ENCODE measurements around the gene RPL39.
A peak's percentile ranks its signal among the peaks of the same experiment; 100 is the strongest.
"Not testable (repeated sequence)": the region's sequence is repeated elsewhere in the genome, so short reads cannot be mapped to it uniquely, and the experiment has no call there.

The RPL39 gene

GRCh38 chrX:119791437-119792231 lies at the start of gene RPL39:
TSS of gene RPL39 (minus strand) at chrX:119791630. CDS start at chrX:119791576, 54 bp downstream.
- peak; percentile 77 for DNase-seq (ENCODE audit: low spot score)

GRCh38 chrX:119833905-119834304 lies 42.5 kb upstream of the RPL39 start:
- DNase-seq (ENCODE audit: low spot score), result no peak

DNA sequence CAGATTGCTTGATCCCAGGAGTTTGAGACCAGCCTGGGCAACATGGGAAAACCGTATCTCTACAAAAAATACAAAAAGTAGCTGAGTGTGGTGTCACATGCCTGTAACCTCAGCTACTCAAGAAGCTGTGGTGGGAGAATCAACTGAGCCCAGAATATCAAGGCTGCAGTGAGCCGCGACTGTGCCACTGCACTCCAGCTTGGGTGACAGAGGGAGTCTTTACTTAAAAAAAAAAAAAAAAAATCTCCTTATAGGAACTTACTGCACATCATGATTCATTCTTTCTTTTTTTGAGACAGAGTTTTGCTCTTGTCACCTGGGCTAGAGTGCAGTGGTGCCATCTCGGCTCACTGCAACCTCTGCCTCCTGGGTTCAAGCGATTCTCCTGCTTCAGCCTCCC lies 37.0 kb upstream of the RPL39 start:
- DNase-seq (ENCODE audit: low spot score), result no peak

- no peak for DNase-seq (ENCODE audit: low spot score)
These were observed 35.0 kb upstream of the RPL39 start for GRCh38 chrX:119826399-119826959.

GRCh38 chrX:119824221-119824620 lies 32.8 kb upstream of the RPL39 start:
- DNase-seq (ENCODE audit: low spot score), result not testable (repeated sequence)

GRCh38 chrX:119821703-119822102 lies 30.3 kb upstream of the RPL39 start:
- DNase-seq (ENCODE audit: low spot score), result peak; percentile 59

DNA sequence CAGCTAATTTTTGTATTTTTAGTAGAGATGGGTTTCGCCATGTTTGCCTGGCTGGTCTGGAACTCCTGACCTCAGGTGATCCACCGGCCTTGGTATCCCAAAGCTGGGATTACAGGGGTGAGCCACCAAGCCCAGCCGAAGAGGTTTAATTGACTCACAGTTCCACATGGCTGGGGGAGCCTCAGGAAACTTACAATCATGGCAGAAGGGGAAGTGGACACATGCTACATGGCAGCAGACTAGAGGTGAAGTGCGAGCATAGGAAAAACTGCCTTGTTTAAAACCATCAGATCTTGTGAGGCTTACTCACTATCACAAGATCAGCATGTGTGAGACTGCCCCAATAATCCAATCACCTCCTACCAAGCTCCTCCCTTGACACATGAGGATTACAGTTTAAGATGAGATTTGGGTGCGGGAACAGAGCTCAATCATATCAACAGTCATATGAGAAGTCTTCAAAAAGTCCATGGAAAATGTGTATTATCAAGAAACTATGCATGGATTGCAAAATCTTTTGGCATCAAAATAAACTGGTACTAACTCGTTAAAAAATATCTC lies 25.8 kb upstream of the RPL39 start:
- DNase-seq (ENCODE audit: low spot score), result no peak

DNA sequence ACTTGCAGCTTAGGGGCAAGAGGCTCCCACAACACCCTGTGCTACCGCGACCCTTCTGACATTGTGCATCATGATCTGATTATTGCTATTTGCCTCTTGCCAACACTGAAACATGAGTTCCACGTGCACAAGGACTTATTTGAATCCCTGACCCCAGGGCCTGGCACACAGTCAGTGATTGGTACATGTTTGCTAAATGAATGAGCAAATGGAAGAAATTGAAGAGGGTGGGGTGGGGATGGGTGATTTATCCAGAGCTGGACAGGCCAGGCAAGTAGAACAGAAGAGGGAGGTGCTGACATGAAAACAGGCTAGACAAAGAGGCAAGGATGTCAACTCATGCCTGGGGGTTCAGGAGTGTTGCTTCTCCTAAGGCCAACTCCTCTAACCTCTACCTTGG lies 24.9 kb upstream of the RPL39 start:
- DNase-seq (ENCODE audit: low spot score), result no peak

- no peak for DNase-seq (ENCODE audit: low spot score)
These were observed 17.8 kb upstream of the RPL39 start for GRCh38 chrX:119809185-119809666.

DNA sequence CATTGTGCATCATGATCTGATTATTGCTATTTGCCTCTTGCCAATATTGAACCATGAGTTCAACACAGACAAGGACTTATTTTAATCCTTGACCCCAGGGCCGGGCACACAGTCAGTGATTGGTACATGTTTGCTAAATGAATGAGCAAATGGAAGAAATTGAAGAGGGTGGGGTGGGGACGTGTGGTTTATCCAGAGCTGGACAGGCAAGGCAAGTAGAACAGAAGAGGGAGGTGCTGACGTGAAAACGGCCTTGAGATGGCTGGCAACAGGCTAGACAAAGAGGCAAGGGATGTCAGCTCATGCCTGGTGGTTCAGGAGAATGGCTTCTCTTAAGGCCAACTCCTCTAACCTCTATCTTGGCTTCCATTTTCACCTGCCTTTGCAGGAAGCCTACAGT lies 17.0 kb upstream of the RPL39 start:
- DNase-seq (ENCODE audit: low spot score), result not testable (repeated sequence)

DNA sequence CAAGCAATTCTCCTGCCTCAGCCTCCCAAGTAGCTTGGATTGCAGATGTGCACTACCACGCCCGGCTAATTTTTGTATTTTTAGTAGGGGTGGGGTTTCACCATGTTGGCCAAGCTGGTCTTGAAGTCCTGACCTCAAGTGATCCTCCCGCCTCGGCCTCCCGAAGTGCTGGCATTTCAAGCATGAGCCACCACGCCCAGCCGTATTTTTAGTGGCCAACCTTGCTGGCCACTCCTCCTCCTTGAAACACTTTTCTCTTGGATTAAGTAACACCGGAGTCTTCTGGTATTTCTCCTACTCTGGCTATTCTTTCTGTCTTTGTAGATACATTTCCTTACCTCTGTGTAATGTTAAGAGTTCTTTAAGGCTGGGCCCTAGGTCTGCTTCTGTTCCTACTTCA lies 11.1 kb upstream of the RPL39 start:
- no peak for DNase-seq (ENCODE audit: low spot score)

DNA sequence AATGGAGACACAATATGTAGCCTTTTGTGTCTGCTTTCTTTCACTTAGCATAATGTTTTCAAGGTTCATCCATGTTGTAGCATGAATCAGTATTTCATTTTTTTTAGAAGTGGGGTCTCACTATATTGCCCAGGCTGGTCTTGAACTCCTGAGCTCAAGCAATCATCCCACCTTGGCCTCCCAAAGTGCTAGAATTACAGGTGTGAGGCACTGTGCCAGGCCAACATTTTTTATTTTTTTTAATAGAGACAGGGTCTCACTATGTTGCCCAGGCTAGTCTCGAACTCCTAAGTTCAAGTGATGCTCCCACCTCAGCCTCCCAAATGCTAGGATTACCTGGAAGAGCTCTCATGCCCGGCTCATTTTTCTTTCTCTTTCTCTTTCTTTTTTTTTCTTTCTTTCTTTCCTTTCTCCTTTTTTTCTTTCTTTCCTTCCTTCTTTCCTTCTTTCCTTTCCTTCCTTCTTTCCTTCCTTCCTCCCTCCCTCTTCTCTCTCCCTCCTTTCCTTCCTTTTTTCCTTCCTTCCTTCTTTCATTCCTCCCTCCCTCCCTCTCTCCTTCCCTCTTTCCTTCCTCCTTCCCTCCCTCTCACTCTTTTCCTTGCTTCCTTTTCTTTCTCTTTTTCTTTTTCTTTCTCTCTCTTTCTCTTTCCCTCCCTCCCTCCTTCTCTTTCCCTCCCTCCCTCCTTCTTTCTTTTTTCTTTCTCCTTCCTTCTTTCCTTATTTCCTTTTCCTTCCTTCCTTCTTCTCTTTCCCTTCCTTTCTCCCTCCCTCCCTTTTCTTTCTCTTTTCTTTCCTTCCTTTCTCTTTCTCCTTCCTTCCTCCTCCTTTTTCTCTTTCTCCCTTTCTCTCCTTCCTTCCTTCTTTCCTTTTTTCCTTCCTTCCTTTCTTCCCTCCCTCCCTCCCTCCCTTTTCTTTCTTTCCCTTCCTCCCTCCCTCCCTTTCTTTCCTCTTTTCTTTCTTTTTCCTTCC lies 10.1 kb upstream of the RPL39 start:
- no peak for DNase-seq (ENCODE audit: low spot score)

- DNase-seq (ENCODE audit: low spot score), result peak; percentile 66
These were observed 423 bp downstream of the RPL39 start for GRCh38 chrX:119790977-119791436.

GRCh38 chrX:119784747-119785446 lies 6.5 kb downstream of the RPL39 start:
- DNase-seq (ENCODE audit: low spot score), result peak; percentile 33

- DNase-seq (ENCODE audit: low spot score), result no peak
These were observed 8.4 kb downstream of the RPL39 start for GRCh38 chrX:119783026-119783425.

DNA sequence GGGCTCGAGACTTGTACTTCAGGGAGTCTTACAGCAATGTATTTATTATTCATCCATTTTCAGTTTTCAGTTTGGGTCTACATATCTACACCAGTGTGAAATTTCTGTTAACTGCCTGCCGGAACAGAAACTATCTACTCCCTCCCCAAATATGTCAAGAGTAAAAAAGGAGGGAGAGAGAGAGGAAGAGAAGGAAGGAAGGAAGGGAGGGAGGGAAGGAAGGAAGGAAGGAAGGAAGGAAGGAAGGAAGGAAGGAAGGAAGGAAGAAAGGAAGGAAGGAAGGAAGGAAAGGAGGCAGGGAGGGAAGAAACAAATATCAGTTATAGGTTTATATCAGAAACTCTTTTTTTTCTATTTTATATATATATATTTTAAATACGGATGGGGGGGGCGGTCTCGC lies 12.6 kb downstream of the RPL39 start:
- no peak for DNase-seq (ENCODE audit: low spot score)

- no peak for DNase-seq (ENCODE audit: low spot score)
These were observed 15.8 kb downstream of the RPL39 start for GRCh38 chrX:119775517-119776238.

GRCh38 chrX:119769388-119769787 lies 22.0 kb downstream of the RPL39 start:
- DNase-seq (ENCODE audit: low spot score), result not testable (repeated sequence)

DNA sequence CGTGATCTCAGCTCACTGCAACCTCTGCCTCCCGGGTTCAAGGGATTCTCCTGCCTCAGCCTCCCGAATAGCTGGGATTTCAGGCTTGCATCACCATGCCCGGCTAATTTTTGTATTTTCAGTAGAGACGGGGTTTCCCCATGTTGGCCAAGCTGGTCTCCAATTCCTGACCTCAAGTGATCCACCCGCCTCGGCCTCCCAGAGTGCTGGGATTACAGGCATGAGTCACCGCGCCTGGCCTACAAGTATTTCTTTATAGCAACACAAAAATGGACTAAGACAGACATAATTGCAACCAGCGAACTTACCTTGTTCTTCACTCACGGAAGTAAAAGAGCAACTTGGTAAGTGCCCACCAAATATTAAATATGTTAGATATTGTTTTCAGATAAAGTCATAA lies 23.0 kb downstream of the RPL39 start:
- not testable (repeated sequence) for DNase-seq (ENCODE audit: low spot score)

DNA sequence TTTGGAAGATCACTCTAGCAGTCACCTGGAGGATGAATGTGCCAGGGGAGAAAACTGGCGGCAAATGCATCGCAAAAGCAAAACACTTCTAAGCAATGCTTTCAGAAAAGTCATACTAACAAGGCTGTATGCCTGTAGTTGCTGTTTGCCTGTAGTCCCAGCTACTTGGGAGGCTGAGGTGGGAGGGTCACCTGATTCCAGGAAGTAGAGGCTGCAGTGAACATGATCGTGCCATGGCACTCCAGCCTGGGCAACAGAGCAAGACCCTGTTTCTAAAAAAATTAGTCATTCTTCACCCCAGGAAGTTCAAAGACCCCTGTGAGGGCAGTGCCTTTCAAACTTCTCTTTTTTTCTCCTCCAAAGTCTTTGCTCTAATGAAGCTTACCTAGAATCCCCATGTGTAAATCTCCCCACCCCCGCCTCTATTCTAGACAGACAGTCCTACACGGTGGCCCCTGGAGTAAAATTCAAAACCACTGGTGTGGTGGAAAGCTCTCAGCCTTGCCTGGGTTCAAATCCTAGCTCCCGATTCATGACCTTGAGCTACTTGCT lies 27.5 kb downstream of the RPL39 start:
- no peak for DNase-seq (ENCODE audit: low spot score)

All from CD4-positive, alpha-beta T cell treated with Interleukin-15 for 4 hours (primary cell).